MM.1S (cell line): ENCODE data around the gene NCAM2.

Experiments used
- DNase-seq: peaks from one replicate; pipeline ENCODE4 v3.0.0-alpha.2; 2015
- H2AFZ ChIP-seq: fragments of 300-600 bp; sonication (generic); 2 replicates; pipeline ENCODE4 v1.6.0; 2016; ENCODE audit warnings: antibody characterized with exemption, low read length
- H3F3A ChIP-seq: fragments of 300-600 bp; sonication (generic); 2 replicates; pipeline ENCODE4 v1.6.1; 2016; ENCODE audit warnings: mild to moderate bottlenecking, antibody characterized with exemption, low read length, moderate library complexity, mixed read lengths; ENCODE audit not compliant: insufficient read depth
- H3K27ac ChIP-seq: fragments of 300-600 bp; sonication (generic); 2 replicates; pipeline ENCODE4 v1.5.1; 2016; ENCODE audit warnings: mild to moderate bottlenecking, low read length
- H3K27me3 ChIP-seq: fragments of 300-600 bp; sonication (generic); replicated peaks from 2 replicates; pipeline ENCODE4 v1.6.0; 2016; ENCODE audit warnings: low read length; ENCODE audit not compliant: insufficient read depth
- H3K36me3 ChIP-seq: fragments of 300-600 bp; sonication (generic); replicated peaks from 2 replicates; pipeline ENCODE4 v1.6.1; 2016; ENCODE audit warnings: mild to moderate bottlenecking, low read length, mixed read lengths; ENCODE audit not compliant: insufficient read depth
- H3K4me1 ChIP-seq: fragments of 300-600 bp; sonication (generic); 2 replicates; pipeline ENCODE4 v1.6.1; 2016; ENCODE audit warnings: low read length, mixed read lengths
- H3K4me2 ChIP-seq: fragments of 300-600 bp; sonication (generic); 2 replicates; pipeline ENCODE4 v1.6.0; 2016; ENCODE audit warnings: low read depth, low read length
- H3K4me3 ChIP-seq: fragments of 300-600 bp; sonication (generic); 2 replicates; pipeline ENCODE4 v1.5.1; 2016; ENCODE audit warnings: low read length, mixed read lengths
- H3K79me2 ChIP-seq: fragments of 300-600 bp; sonication (generic); 2 replicates; pipeline ENCODE4 v1.6.1; 2016; ENCODE audit warnings: mixed run types, low read length, mixed read lengths
- H3K9ac ChIP-seq: fragments of 300-600 bp; sonication (generic); 2 replicates; pipeline ENCODE4 v1.6.1; 2016; ENCODE audit warnings: low read length, mixed read lengths
- H3K9me2 ChIP-seq: fragments of 300-600 bp; sonication (generic); replicated peaks from 2 replicates; pipeline ENCODE4 v1.6.1; 2016; ENCODE audit warnings: mild to moderate bottlenecking, low read length, mixed read lengths; ENCODE audit not compliant: insufficient read depth
- H3K9me3 ChIP-seq: fragments of 300-600 bp; sonication (generic); replicated peaks from 2 replicates; pipeline ENCODE4 v1.6.1; 2016; ENCODE audit warnings: mild to moderate bottlenecking, low read length, mixed read lengths; ENCODE audit not compliant: insufficient read depth
- H4K20me1 ChIP-seq: fragments of 300-600 bp; sonication (generic); 2 replicates; pipeline ENCODE4 v1.6.1; 2016; ENCODE audit warnings: mild to moderate bottlenecking, low read length, moderate library complexity, mixed read lengths; ENCODE audit not compliant: insufficient read depth
- EZH2 ChIP-seq: fragments of 300-600 bp; sonication (generic); optimal IDR thresholded peaks from 2 replicates; pipeline ENCODE3; 2017; ENCODE audit warnings: low read depth, mild to moderate bottlenecking, antibody characterized with exemption, low read length, mixed read lengths
- EZH2phosphoT487 ChIP-seq: fragments of 300-600 bp; sonication (generic); IDR thresholded peaks from 2 replicates; pipeline ENCODE4 v1.6.1; 2018; ENCODE audit warnings: antibody characterized with exemption, low read length
- TF ChIP-seq, protein P1 (sequence below): fragments of 300-600 bp; sonication (generic); IDR thresholded peaks from 2 replicates; pipeline ENCODE4 v1.5.1; 2016; ENCODE audit warnings: antibody characterized with exemption, low read length, mixed read lengths

Gene NCAM2

DNA sequence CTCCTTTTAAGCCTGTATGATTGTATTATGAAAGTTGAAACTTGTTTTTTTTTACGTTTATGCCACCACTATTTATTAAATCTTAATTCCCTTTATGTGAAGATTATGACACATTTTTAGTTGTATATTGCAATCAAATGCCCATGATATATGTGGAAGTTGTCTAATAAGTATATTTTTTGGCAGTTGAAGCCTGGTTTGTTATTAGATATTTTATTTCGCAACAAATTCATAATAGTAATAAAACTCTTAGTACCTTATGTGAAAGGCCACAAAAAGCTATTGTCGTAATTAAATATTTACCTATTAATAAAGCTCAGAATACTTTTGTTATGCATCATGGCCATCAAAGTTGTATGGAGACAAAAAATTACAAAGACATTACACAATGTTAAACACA is 386.8 kb downstream of the NCAM2 start:
- no peaks in the 10 kb centered on the region for H4K20me1 ChIP-seq
- H2AFZ ChIP-seq, result no peak overlapping the region
- no peaks in the 10 kb centered on the region for H3K9me3 ChIP-seq
- TF ChIP-seq EZH2, result no peak
- TF ChIP-seq, protein P1, sequence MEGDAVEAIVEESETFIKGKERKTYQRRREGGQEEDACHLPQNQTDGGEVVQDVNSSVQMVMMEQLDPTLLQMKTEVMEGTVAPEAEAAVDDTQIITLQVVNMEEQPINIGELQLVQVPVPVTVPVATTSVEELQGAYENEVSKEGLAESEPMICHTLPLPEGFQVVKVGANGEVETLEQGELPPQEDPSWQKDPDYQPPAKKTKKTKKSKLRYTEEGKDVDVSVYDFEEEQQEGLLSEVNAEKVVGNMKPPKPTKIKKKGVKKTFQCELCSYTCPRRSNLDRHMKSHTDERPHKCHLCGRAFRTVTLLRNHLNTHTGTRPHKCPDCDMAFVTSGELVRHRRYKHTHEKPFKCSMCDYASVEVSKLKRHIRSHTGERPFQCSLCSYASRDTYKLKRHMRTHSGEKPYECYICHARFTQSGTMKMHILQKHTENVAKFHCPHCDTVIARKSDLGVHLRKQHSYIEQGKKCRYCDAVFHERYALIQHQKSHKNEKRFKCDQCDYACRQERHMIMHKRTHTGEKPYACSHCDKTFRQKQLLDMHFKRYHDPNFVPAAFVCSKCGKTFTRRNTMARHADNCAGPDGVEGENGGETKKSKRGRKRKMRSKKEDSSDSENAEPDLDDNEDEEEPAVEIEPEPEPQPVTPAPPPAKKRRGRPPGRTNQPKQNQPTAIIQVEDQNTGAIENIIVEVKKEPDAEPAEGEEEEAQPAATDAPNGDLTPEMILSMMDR, result no peak
- TF ChIP-seq EZH2phosphoT487, result no peak
- no peaks in the 10 kb centered on the region for H3K4me1 ChIP-seq
- H3K27me3 ChIP-seq, result no peaks in the 10 kb centered on the region
- H3K4me3 ChIP-seq, result no peak overlapping the region
- no peaks in the 10 kb centered on the region for H3K36me3 ChIP-seq
- DNase-seq, result no peak
- H3K79me2 ChIP-seq, result no peaks in the 10 kb centered on the region
- H3K9ac ChIP-seq, result no peak overlapping the region
- H3K4me2 ChIP-seq, result no peak overlapping the region
- no peak overlapping the region for H3K27ac ChIP-seq
- H3K9me2 ChIP-seq, result no peaks in the 10 kb centered on the region
- H3F3A ChIP-seq, result no peaks in the 10 kb centered on the region

DNA sequence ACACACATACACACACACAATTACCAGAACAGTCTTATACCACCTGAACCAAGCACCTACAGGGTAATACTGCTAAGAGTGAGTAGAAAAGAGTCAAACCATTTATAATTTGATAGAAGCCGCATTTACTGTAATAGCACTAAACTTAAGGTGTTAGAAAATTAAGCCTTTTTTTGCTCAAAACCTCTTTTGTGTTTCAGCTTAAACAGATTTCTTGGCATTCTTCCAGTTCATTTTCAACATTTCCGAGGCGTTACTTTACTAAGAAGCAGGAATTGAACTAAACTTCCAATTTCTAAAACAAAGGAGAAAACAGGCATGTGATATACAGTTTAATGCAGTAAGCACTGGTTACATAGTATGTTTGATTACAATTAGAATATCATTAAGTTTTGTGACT is 387.2 kb downstream of the NCAM2 start:
- TF ChIP-seq EZH2 (no peak), EZH2phosphoT487 (no peak)
- TF ChIP-seq, protein P1, result no peak
- Histone ChIP-seq H3K79me2 (no peaks in the 10 kb centered on the region), H3K4me3 (no peak overlapping the region), H3K4me1 (no peaks in the 10 kb centered on the region), H3K9me2 (no peaks in the 10 kb centered on the region), H3K36me3 (no peaks in the 10 kb centered on the region), H3F3A (no peaks in the 10 kb centered on the region), H2AFZ (no peak overlapping the region), H3K9ac (no peak overlapping the region), H3K27ac (no peak overlapping the region), H3K4me2 (no peak overlapping the region), H4K20me1 (no peaks in the 10 kb centered on the region), H3K9me3 (no peaks in the 10 kb centered on the region), H3K27me3 (no peaks in the 10 kb centered on the region)
- DNase-seq, result no peak

DNA sequence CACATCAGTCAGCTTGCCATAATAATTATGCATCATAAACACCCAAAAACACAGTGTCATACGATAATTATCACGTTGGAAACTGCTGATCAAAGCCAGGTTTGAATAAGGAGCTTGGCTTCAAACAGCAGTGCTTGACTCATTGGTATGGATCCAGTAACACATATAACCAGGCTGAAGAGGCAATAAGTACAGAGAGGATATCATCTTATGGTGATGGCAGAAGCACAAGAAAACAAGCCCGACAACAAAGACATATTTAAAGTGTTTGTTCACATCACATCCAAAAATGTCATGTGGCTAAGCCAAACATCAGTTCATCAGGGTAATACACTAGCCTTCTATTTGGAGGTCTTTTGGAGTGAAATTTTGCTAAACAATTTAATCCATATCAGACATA is 389.7 kb downstream of the NCAM2 start:
- Histone ChIP-seq H4K20me1 (no peaks in the 10 kb centered on the region), H3F3A (no peaks in the 10 kb centered on the region), H3K36me3 (no peaks in the 10 kb centered on the region), H2AFZ (no peak overlapping the region), H3K27me3 (no peaks in the 10 kb centered on the region), H3K9me2 (no peaks in the 10 kb centered on the region), H3K79me2 (no peaks in the 10 kb centered on the region), H3K4me1 (no peaks in the 10 kb centered on the region), H3K9me3 (no peaks in the 10 kb centered on the region), H3K27ac (no peak overlapping the region), H3K9ac (no peak overlapping the region), H3K4me3 (no peak overlapping the region), H3K4me2 (no peak overlapping the region)
- TF ChIP-seq EZH2phosphoT487 (no peak), EZH2 (no peak)
- TF ChIP-seq, protein P1, result no peak
- DNase-seq, result no peak
